GM19099 (cell line): ENCODE results near the gene TTLL11.

Experiments used
- POLR2A ChIP-seq: IDR thresholded peaks from 3 replicates; pipeline ENCODE4 v1.6.1; 2011; ENCODE audit warnings: low read depth; ENCODE audit not compliant: insufficient read length; ENCODE audit errors: extremely low read depth

The TTLL11 gene

DNA sequence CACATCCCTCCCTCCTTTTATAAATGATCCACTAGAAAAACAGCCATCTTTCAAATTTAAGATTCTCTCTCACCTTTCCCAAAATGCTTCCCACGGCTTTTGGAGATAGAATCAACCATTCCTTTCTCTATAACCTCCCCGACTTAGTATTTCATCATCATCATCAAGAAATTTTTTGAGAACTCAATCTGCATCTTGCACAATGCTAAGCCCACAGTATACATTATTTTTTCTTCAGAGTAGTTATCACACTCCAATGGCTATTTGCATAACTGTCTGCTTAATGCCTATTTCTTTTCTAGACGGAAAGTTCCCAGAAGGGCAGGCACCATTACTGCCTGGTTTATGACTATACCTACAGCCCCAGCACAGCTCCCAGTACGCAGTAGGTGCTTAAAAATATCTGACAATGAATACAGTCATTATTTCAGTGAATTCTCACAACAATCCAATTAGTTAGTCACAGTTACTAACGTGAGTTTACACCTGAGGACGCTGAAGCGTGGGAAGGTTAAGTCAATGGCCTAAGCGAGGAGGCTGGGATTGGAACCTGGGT is 212.7 kb downstream of the TTLL11 start:
- no peak for TF ChIP-seq POLR2A

DNA sequence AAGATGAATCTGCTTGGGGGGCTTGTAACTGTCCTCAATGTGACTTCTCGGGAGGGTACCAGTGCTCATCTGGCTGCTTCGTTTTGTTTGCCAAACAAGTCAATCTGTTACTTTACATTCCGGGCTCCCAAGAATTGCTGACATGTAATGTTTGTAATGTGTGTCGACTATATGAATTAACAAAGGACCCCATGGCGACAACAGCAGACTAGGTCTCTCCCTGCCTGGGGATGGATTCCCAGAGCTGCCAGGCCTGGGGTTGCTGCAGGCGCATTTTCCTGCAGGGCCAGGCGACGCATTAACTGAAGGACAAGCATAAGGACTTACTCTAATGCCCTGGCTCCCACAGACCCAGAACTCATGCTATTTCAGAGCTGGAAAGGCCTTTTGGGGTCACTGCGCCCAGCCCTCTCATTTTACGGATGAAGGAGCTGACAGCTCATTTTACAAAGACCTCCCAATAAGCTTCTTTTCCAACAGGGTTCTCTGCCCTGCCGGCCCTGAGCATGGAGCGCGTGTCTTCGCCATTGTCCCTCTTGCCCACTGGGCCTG is 214.8 kb downstream of the TTLL11 start:
- TF ChIP-seq POLR2A = no peak

DNA sequence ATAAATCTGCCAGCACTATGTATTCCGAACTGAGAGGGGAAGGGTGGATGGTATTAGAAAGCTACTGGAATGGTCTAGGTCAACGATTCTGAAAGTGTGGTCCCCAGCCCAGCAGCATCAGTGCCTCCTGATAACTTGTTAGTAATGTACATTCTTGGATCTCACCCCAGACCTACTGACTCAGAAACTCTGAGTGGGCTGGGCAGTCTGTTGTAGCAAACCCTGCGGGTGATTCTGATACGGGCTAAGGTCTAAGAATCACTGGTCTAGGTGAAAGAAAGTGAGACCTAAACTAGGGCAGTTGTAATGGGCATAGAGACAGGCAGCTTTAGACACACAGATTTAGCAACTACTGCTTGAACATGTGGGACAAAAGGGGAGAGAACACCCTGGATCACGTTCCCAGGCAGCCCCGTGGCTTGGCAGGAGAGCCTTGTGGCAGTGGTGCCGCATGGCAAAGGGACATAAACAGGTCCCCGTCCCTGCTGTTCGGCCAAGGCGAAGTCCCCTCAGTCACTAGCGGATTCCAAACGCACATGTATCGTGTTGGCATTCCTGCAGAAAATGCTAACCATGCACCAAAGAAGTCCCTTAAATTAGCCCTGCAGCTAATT is 216.3 kb downstream of the TTLL11 start:
- TF ChIP-seq POLR2A = no peak

- no peak for TF ChIP-seq POLR2A
These were observed 216.9 kb downstream of the TTLL11 start for GRCh38 chr9:121876255-121876654.

DNA sequence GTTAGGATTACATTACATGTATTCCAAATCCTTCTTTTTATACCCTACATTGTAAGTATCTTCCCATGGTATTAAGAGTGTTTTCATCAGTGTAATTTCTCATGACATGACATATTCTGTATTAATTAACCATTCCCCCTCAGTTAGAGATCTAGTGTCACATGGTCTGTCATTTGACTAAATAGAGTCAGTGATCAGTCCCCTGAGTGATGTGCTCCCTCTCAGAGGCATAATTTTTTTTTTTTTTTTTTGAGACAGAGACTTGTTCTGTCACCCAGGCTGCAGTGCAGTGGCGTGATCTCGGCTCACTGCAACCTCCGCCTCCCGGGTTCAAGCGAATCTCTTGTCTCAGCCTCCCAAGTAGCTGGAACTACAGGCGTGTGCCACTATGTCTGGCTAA is 218.6 kb downstream of the TTLL11 start:
- TF ChIP-seq POLR2A = no peak

DNA sequence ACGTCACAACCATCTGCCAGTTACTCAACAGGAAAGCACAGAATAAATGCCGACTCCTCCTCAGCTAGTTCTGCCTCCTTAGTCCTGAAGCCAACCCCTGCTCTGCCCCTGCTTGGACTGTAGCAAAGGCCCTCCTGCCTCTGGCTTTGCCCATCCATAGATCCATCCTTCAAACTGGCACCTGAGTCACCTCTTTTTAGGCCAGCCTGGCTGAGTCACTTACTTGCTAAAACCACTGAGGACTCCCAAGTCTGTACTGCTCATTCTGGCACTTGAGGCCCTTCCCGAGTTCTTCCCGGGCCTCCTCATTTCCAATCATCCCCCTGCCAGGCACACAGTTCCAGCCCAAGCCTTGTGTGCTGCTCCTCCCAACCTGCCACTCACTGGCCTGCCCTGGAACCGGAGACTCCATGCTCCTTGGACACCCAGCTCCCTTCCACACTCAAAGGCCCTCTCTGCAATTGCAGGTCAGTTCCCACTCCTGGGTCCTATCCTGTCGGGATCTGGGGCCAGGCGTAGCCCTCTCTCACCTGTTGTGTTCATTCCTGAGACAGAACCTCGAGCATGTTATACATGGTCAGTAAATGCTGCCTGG is 221.6 kb downstream of the TTLL11 start:
- TF ChIP-seq POLR2A = no peak

- TF ChIP-seq POLR2A = no peak
These were observed 222.8 kb downstream of the TTLL11 start for GRCh38 chr9:121870271-121870670.

- no peak for TF ChIP-seq POLR2A
These were observed 224.5 kb downstream of the TTLL11 start for GRCh38 chr9:121868626-121869025.

DNA sequence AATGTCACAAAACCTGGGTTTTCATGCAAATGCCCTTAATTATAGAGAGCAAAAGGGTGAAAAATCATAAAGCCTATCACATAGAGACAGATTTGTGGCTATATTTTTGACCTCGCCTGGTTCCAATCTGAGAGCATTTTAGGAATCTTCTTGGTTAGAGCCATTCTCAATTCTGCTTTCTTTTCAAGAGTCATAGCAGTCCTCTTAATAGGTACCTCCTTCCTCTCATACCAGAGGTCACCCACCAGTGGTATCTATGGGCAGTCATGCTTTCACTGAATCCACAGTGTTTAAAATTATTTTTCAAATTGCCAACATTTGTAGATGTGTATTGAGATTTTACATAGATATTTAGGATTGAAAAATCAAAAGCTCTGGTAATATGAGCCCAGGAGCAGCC is 226.2 kb downstream of the TTLL11 start:
- no peak for TF ChIP-seq POLR2A

GRCh38 chr9:121865884-121866283 is 227.2 kb downstream of the TTLL11 start:
- no peak for TF ChIP-seq POLR2A

DNA sequence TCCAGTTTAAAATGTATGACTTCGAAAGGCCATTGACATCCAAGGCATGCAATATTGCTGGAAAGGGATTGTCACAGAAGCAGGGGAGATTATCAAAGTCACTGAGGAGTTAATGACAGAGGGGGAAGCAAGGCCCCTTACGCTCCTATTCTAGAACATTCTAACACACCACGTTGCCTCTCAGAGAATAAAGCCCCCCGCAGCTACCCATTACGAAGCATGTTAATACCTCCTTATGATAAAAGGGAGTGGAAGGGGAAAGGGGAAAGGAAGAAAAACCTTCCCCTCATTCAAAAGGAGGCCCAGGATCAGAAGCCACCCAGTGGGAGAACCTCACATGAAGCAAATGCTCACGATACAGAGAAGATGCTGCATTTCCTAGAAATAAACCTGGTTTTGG is 228.0 kb downstream of the TTLL11 start:
- TF ChIP-seq POLR2A = no peak

GRCh38 chr9:121863955-121864354 is 229.2 kb downstream of the TTLL11 start:
- TF ChIP-seq POLR2A = no peak

- TF ChIP-seq POLR2A = no peak
These were observed 230.5 kb downstream of the TTLL11 start for GRCh38 chr9:121862371-121863332.

DNA sequence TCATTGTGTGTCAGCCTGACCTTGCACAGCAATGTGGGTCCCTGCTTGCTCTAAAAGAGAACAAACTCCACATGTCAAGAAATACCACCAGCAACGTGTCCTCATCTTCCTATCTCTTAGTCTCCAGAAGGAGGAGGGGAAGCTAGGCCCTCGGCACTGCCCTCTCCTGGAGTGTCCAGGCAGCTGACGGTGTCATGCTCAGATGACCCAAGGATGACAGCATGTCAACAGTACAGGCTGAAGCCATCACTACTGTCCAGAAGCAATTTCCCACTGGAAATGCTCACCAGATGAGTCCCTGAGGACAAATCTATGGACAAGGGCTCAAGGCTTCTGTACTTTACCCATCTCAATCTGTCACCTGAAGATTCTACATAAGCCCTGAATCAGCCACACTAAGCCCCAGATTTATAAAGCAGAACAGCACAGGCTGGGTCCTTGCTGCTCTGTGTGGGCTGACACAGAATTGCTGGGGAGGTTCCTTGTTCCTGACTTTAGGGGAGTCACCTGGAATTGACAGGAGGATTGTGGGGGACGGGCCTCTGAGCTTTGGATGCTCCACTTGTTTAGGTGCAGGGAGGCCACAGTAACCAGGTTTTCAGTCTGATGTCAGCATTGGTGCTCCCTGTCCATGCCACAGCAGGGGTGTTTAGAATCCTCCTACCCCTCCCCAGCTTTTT is 231.5 kb downstream of the TTLL11 start:
- TF ChIP-seq POLR2A = no peak

DNA sequence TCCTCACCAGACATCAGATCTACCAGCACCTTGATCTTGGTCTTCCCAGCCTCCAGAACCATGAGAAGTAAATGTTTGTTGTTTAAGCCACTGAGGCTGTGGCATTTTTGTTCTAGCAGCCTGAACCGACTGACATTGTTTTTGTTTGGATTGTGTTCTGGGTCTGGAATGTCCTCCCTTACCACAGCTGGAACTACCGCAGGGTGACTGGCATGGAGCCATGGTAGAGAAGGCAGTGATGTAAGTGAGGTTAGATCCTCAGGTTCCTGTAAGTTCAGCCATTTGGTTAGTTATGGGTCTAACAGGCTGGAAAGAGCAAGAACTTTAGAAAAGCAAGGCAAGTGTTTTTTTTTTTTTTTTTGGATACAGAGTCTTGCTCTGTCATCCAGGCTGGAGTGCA is 232.4 kb downstream of the TTLL11 start:
- TF ChIP-seq POLR2A = no peak
